GM23338 (cell line): ENCODE measurements around the gene GTPBP8. TPM values are rescaled to one million over a fixed set of nuclear protein-coding genes. Genes with fewer than 3 reads are reported as not detected.

Experiments
- ATAC-seq: fragments of 200-7000 bp; cut with Tn5 transposase; 3 replicates; pipeline ENCODE4 v1.9.1; 2020
- DNase-seq: peaks from one replicate; pipeline ENCODE4 v3.0.0-alpha.2; 2015; ENCODE audit warnings: low spot score
- H2AFZ ChIP-seq: fragments of 200-600 bp; sonication (generic); 2 replicates; pipeline ENCODE4 v1.8.0; 2016; ENCODE audit warnings: antibody characterized with exemption, mild to moderate bottlenecking, moderate library complexity
- H3F3A ChIP-seq: fragments of 200-600 bp; sonication (generic); replicated peaks from 2 replicates; pipeline ENCODE4 v1.8.0; 2017; ENCODE audit warnings: antibody characterized with exemption, mixed run types, low read depth
- H3K27ac ChIP-seq: fragments of 200-600 bp; sonication (generic); 2 replicates; pipeline ENCODE4 v1.6.1; 2016; ENCODE audit warnings: low read depth
- H3K27me3 ChIP-seq: fragments of 200-600 bp; sonication (generic); 2 replicates; pipeline ENCODE4 v1.8.0; 2016; ENCODE audit warnings: mild to moderate bottlenecking, mixed run types, moderate library complexity; ENCODE audit not compliant: insufficient read depth
- H3K36me3 ChIP-seq: fragments of 200-600 bp; sonication (generic); 2 replicates; pipeline ENCODE4 v1.8.0; 2016; ENCODE audit warnings: mild to moderate bottlenecking; ENCODE audit not compliant: insufficient read depth
- H3K4me1 ChIP-seq: fragments of 200-600 bp; sonication (generic); 2 replicates; pipeline ENCODE4 v1.8.0; 2016; ENCODE audit warnings: mild to moderate bottlenecking, moderate library complexity; ENCODE audit not compliant: insufficient read depth
- H3K4me2 ChIP-seq: fragments of 200-600 bp; sonication (generic); 2 replicates; pipeline ENCODE4 v1.7.1; 2017; ENCODE audit warnings: mixed run types
- H3K4me3 ChIP-seq: fragments of 200-600 bp; sonication (generic); 2 replicates; pipeline ENCODE4 v1.6.1; 2016; ENCODE audit warnings: mixed run types
- H3K79me2 ChIP-seq: fragments of 200-600 bp; sonication (generic); replicated peaks from 2 replicates; pipeline ENCODE4 v1.8.0; 2017; ENCODE audit warnings: mild to moderate bottlenecking; ENCODE audit not compliant: insufficient read depth
- H3K9me2 ChIP-seq: fragments of 200-600 bp; sonication (generic); 2 replicates; pipeline ENCODE4 v1.8.0; 2017; ENCODE audit not compliant: insufficient read depth
- H4K20me1 ChIP-seq: fragments of 200-600 bp; sonication (generic); replicated peaks from 2 replicates; pipeline ENCODE4 v1.8.0; 2017; ENCODE audit warnings: mild to moderate bottlenecking; ENCODE audit not compliant: insufficient read depth
- H3K27ac Mint-ChIP-seq: 2 replicates; pipeline ENCODE4 v1.8.0; 2020; ENCODE audit warnings: inconsistent platforms, mild to moderate bottlenecking, moderate library complexity, mixed read lengths
- H3K27me3 Mint-ChIP-seq: 3 replicates; pipeline ENCODE4 v1.8.0; 2022; ENCODE audit warnings: low read depth, mild to moderate bottlenecking, moderate library complexity, mixed read lengths, inconsistent platforms; ENCODE audit not compliant: insufficient read depth, poor library complexity
- H3K36me3 Mint-ChIP-seq: 3 replicates; pipeline ENCODE4 v1.8.0; 2021; ENCODE audit warnings: low read depth, mild to moderate bottlenecking, inconsistent platforms, moderate library complexity, mixed read lengths
- H3K4me1 Mint-ChIP-seq: 3 replicates; pipeline ENCODE4 v1.8.0; 2020; ENCODE audit warnings: mild to moderate bottlenecking, inconsistent platforms, mixed read lengths
- H3K4me3 Mint-ChIP-seq: 3 replicates; pipeline ENCODE4 v1.8.0; 2021; ENCODE audit warnings: moderate library complexity, mild to moderate bottlenecking, inconsistent platforms, mixed read lengths
- H3K9me3 Mint-ChIP-seq: 3 replicates; pipeline ENCODE4 v1.8.0; 2020; ENCODE audit warnings: moderate library complexity, mild to moderate bottlenecking, inconsistent platforms, mixed read lengths
- EZH2 ChIP-seq: fragments of 200-600 bp; sonication (generic); IDR thresholded peaks from one replicate; pipeline ENCODE4 v1.8.0; 2017; ENCODE audit warnings: antibody characterized with exemption, mild to moderate bottlenecking, low read depth; ENCODE audit not compliant: unreplicated experiment
- EZH2phosphoT487 ChIP-seq: fragments of 200-600 bp; sonication (generic); IDR thresholded peaks from one replicate; pipeline ENCODE4 v1.8.1; 2018; ENCODE audit warnings: antibody characterized with exemption; ENCODE audit not compliant: unreplicated experiment
- NANOG ChIP-seq: IDR thresholded peaks from 2 replicates; pipeline ENCODE4 v1.6.1; 2016; ENCODE audit warnings: antibody characterized with exemption, borderline replicate concordance
- POLR2AphosphoS5 ChIP-seq: IDR thresholded peaks from 2 replicates; pipeline ENCODE4 v1.6.1; 2016; ENCODE audit warnings: antibody characterized with exemption, low read depth
- REST ChIP-seq: IDR thresholded peaks from one replicate; pipeline ENCODE4 v1.6.1; 2018; ENCODE audit warnings: antibody characterized with exemption; ENCODE audit not compliant: unreplicated experiment
- STAT1 ChIP-seq: IDR thresholded peaks from one replicate; pipeline ENCODE4 v1.6.1; 2016; ENCODE audit warnings: antibody characterized with exemption; ENCODE audit not compliant: unreplicated experiment
- ZNF114 ChIP-seq: fragments of 250-450 bp; sonication (Bioruptor Pico); IDR thresholded peaks from 2 replicates; pipeline ENCODE4 v1.5.0; 2020; ENCODE audit warnings: mild to moderate bottlenecking, moderate library complexity
- ZNF462 ChIP-seq: fragments of 250-450 bp; sonication (Bioruptor Pico); IDR thresholded peaks from 2 replicates; pipeline ENCODE4 v1.5.0; 2020; ENCODE audit warnings: mild to moderate bottlenecking, moderate library complexity
- polyA plus RNA-seq: library from polyadenylated mRNA; unstranded; fragments of >200 nt; fragmentation: Nextera tagmentation; extraction: Ambion mirVana; gene quantifications from 2 replicates; pipeline ENCODE4 v1.2.1, GENCODE V29; 2016
- total RNA-seq: library from RNA; depleted of rRNA; stranded (reverse); fragments of >200 nt; shearing (Covaris generic); gene quantifications from 2 replicates; pipeline ENCODE4 v1.2.3, GENCODE V29; 2014

Gene GTPBP8
- total and polyA plus RNA-seq, 2 experiments from 2014 or later: 39.9 to 47.1 TPM

- Histone ChIP-seq H3F3A (no peaks in the 10 kb centered on the region), H3K27ac (no peak overlapping the region), H3K9me2 (peaks cover 20% of the 10 kb centered on the region; the same call in 1 of the 2 replicates), H3K36me3 (no peaks in the 10 kb centered on the region), H4K20me1 (no peaks in the 10 kb centered on the region), H3K27me3 (no peaks in the 10 kb centered on the region), H3K4me3 (no peak overlapping the region), H3K4me2 (no peak overlapping the region), H2AFZ (no peak overlapping the region), H3K4me1 (no peaks in the 10 kb centered on the region), H3K79me2 (no peaks in the 10 kb centered on the region)
- no peak for DNase-seq
- Mint-ChIP-seq H3K27ac (no peak overlapping the region), H3K4me1 (no peaks in the 10 kb centered on the region), H3K4me3 (no peak overlapping the region), H3K27me3 (no peaks in the 10 kb centered on the region), H3K9me3 (peaks cover 11% of the 10 kb centered on the region), H3K36me3 (peaks cover 4% of the 10 kb centered on the region)
- no peak for ATAC-seq
- TF ChIP-seq STAT1 (no peak), NANOG (no peak), REST (no peak), ZNF462 (CRISPR knock-in tag) (no peak), ZNF114 (no peak), POLR2AphosphoS5 (no peak), EZH2 (no peak), EZH2phosphoT487 (no peak)
These were observed 49.4 kb downstream of the GTPBP8 start for GRCh38 chr3:113040231-113040630.
